Endothelial cell of umbilical vein (primary cell): ENCODE results near the gene CCSER2. TPM values are rescaled to one million over a fixed set of nuclear protein-coding genes. Genes with fewer than 3 reads are reported as not detected.
"Not testable (repeated sequence)": the region's sequence is repeated elsewhere in the genome, so short reads cannot be mapped to it uniquely, and the experiment has no call there.

ENCODE experiments used
- BruUV-seq: library from RNA; stranded (reverse); fragments of 400-500 nt; replicated peaks from 2 replicates; lab custom pipeline; 2021; lab: Mats Ljungman, UMichigan
- CTCF ChIA-PET: fragments of 300-600, 350-600 bp; sonication (Branson Sonifier 250); formaldehyde crosslinking; loops from one replicate; lab custom pipeline; 2021; ENCODE audit warnings: antibody characterized with exemption, inconsistent platforms; lab: Charles Lee
- POLR2A ChIA-PET: fragments of 300-600, 350-600 bp; sonication (Branson Sonifier 250); formaldehyde crosslinking; loops from one replicate; lab custom pipeline; 2021; ENCODE audit warnings: antibody characterized with exemption, inconsistent platforms; lab: Charles Lee
- DNase-seq: peaks from one replicate; pipeline ENCODE4 v3.0.0-alpha.2; 2011; ENCODE audit warnings: low read depth, low spot score
- FAIRE-seq: peaks from 2 replicates; lab custom pipeline; 2011; peaks lifted over from hg19 to GRCh38; lab: Jason Lieb, UNC
- H2AFZ ChIP-seq: 2 replicates; pipeline ENCODE4 v1.6.0; 2012; ENCODE audit warnings: low read depth, low read length, control low read depth, inconsistent platforms
- H3K27ac ChIP-seq: 2 replicates; pipeline ENCODE4 v1.5.1; 2011; ENCODE audit warnings: low read depth, mild to moderate bottlenecking, control low read depth, low read length, moderate library complexity; ENCODE audit not compliant: insufficient read depth
- H3K27me3 ChIP-seq, 2 experiments: 2 replicates each; pipeline versions ENCODE4 v1.6.0 to v1.6.1; 2011; ENCODE audit warnings: low read length in 2 of 2, mixed read lengths in 1 of 2; ENCODE audit not compliant: control insufficient read depth in 2 of 2, insufficient read depth in 2 of 2
- H3K36me3 ChIP-seq, 2 experiments: 2 replicates in 1 of 2; 3 replicates in 1 of 2; pipeline ENCODE4 v1.5.1; 2011; ENCODE audit warnings: low read length in 2 of 2, mild to moderate bottlenecking in 1 of 2, moderate library complexity in 1 of 2; ENCODE audit not compliant: control insufficient read depth in 2 of 2, insufficient read depth in 2 of 2; ENCODE audit errors: extremely low read depth in 1 of 2
- H3K4me1 ChIP-seq: 3 replicates; pipeline ENCODE4 v1.5.1; 2011; ENCODE audit warnings: mild to moderate bottlenecking, low read length; ENCODE audit not compliant: control insufficient read depth, insufficient read depth; ENCODE audit errors: extremely low read depth
- H3K4me2 ChIP-seq: 2 replicates; pipeline ENCODE4 v1.6.1; 2011; ENCODE audit warnings: low read length, control low read depth, mixed read lengths; ENCODE audit not compliant: insufficient read depth
- H3K4me3 ChIP-seq, 3 experiments: fragments of 200-600 bp in 1 of 3; sonication (generic), shearing (Covaris generic) in 1 of 3; replicated peaks in 1 of 3; 2 replicates each; pipeline ENCODE4 v1.5.1; 2011 to 2016; ENCODE audit warnings: control low read depth in 3 of 3, low read length in 3 of 3, mild to moderate bottlenecking in 2 of 3, inconsistent platforms in 1 of 3, low read depth in 1 of 3, moderate library complexity in 1 of 3; ENCODE audit not compliant: insufficient read depth in 1 of 3
- H3K79me2 ChIP-seq: 2 replicates; pipeline ENCODE4 v1.6.0; 2012; ENCODE audit warnings: low read length, inconsistent platforms; ENCODE audit not compliant: control insufficient read depth, insufficient read depth
- H3K9ac ChIP-seq: replicated peaks from 2 replicates; pipeline ENCODE3; 2011; ENCODE audit warnings: low read length, control low read depth; ENCODE audit not compliant: insufficient read depth; ENCODE audit errors: extremely low read depth
- H3K9me1 ChIP-seq: replicated peaks from 3 replicates; pipeline ENCODE4 v1.6.0; 2011; ENCODE audit warnings: mild to moderate bottlenecking, low read length; ENCODE audit not compliant: control insufficient read depth, insufficient read depth; ENCODE audit errors: extremely low read depth
- H3K9me3 ChIP-seq: replicated peaks from 2 replicates; pipeline ENCODE4 v1.5.1; 2012; ENCODE audit warnings: low read length, inconsistent platforms; ENCODE audit not compliant: control insufficient read depth, insufficient read depth
- H4K20me1 ChIP-seq: replicated peaks from 2 replicates; pipeline ENCODE3; 2011; ENCODE audit warnings: mild to moderate bottlenecking, low read length; ENCODE audit not compliant: control insufficient read depth, insufficient read depth; ENCODE audit errors: extremely low read depth
- EZH2 ChIP-seq: IDR thresholded peaks from 2 replicates; pipeline ENCODE4 v1.6.1; 2012; ENCODE audit warnings: borderline replicate concordance, low read depth, mild to moderate bottlenecking, moderate library complexity, low read length, inconsistent platforms; ENCODE audit not compliant: severe bottlenecking
- GATA2 ChIP-seq: IDR thresholded peaks from 2 replicates; pipeline ENCODE4 v1.7.0; 2011; ENCODE audit warnings: low read depth, mild to moderate bottlenecking, moderate library complexity, mixed read lengths, low read length; ENCODE audit not compliant: insufficient read length, insufficient read depth
- JUN ChIP-seq: IDR thresholded peaks from 2 replicates; pipeline ENCODE4 v1.6.1; 2011; ENCODE audit warnings: borderline replicate concordance, low read depth; ENCODE audit not compliant: insufficient read length, insufficient read depth
- MAX ChIP-seq: IDR thresholded peaks from 2 replicates; pipeline ENCODE4 v1.6.1; 2011; ENCODE audit not compliant: insufficient read depth, insufficient read length
- MYC ChIP-seq: IDR thresholded peaks from one replicate; pipeline ENCODE4 v1.6.1; 2011; ENCODE audit warnings: mild to moderate bottlenecking, low read depth, low read length
- dilution Hi-C: fragments of 300-500 bp; cut with MboI; formaldehyde crosslinking; loops from one replicate; pipeline ENCODE4 v1.15.0; 2019; ENCODE audit warnings: low sequenced_read_pairs; ENCODE audit not compliant: extremely low pct_ligation_motif_present
- intact Hi-C: fragments of 100-400 bp; cut with micrococcal nuclease; formaldehyde crosslinking; loops from one replicate; pipeline ENCODE4 v1.10.0; 2022
- polyA plus RNA-seq, 4 experiments: library from polyadenylated mRNA; depleted of rRNA in 3 of 4; stranded (reverse) in 3 of 4; unstranded in 1 of 4; fragments of >200 nt; gene quantifications; 2 replicates each; pipeline versions ENCODE4 v1.2.1 to v1.2.3, GENCODE V29; 2011 to 2012; ENCODE audit warnings: missing spikeins in 1 of 4
- total RNA-seq: library from RNA; stranded (reverse); gene quantifications from 2 replicates; pipeline ENCODE4 v1.2.3, GENCODE V29; 2021

The CCSER2 gene
- total and polyA plus RNA-seq, 2 donors (not counting 3 experiments of a cell fraction or from before 2014, with no cell fraction given), result 14.5 to 49.3 TPM

GRCh38 chr10:84525120-84525806 lies 196.9 kb downstream of the CCSER2 start:
- H3K27me3 ChIP-seq, result no peaks in the 10 kb centered on the region
- no peaks in the 10 kb centered on the region for H3K9me3 ChIP-seq
- no peaks in the 10 kb centered on the region for H3K9me1 ChIP-seq
- H3K36me3 ChIP-seq, result no peaks in the 10 kb centered on the region
- no peaks in the 10 kb centered on the region for H3K79me2 ChIP-seq
- no peak overlapping the region for H3K4me3 ChIP-seq
- dilution Hi-C loops, result no loop called here
- H3K27ac ChIP-seq, result peak overlapping the region; percentile 65
- H4K20me1 ChIP-seq, result no peaks in the 10 kb centered on the region
- TSS peak; percentile 33 for BruUV-seq
- H3K4me1 ChIP-seq, result peaks cover 12% of the 10 kb centered on the region
- no peak overlapping the region for H3K4me2 ChIP-seq
- ChIA-PET CTCF (interaction anchor here (0.9 to 2.3 kb wide), 6 partner anchors 18 to 260 kb away, joined by 3 to 11 read pairs (median 4); no protein-coding TSS in a partner anchor), POLR2A (interaction anchor here (0.5 kb wide), 1 partner anchor 163 kb away, joined by 3 read pairs; no protein-coding TSS in a partner anchor)
- H2AFZ ChIP-seq, result no peak overlapping the region
- H3K9ac ChIP-seq, result no peak overlapping the region
- DNase-seq (peak; percentile 97), FAIRE-seq (no peak)
- TF ChIP-seq MYC (no peak), EZH2 (no peak), MAX (peak; percentile 65), GATA2 (peak; percentile 35), JUN (no peak)
- intact Hi-C loops, result loop anchor here (5.0 kb wide), 1 partner anchor 1808 kb away; no protein-coding TSS in a partner anchor

DNA sequence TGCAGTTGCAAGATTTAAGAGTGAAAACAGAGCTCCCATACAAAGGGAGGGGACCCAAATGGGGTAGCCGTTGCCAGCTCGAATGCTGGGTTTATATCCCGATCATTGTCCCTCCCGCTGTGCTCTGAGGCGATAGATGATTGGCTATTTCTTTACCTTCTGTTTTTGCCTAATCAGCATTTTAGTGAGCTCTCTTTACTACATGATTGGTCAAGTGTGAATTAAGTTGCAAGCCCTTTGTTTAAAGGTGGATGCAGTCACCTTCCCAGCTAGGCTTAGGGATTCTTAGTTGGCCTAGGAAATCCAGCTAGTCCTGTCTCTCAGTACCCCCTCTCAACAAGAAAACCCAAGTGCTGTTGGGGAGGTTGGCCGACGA lies 197.4 kb downstream of the CCSER2 start:
- H3K79me2 ChIP-seq, BruUV-seq, H3K9me1 ChIP-seq, H3K36me3 ChIP-seq, H3K27me3 ChIP-seq, H3K9ac ChIP-seq, dilution Hi-C loops, DNase-seq, H4K20me1 ChIP-seq, H3K4me3 ChIP-seq, H3K4me2 ChIP-seq, H3K9me3 ChIP-seq, H2AFZ ChIP-seq: not testable (repeated sequence)
- intact Hi-C loops, result loop anchor here (5.0 kb wide), 1 partner anchor 1808 kb away; no protein-coding TSS in a partner anchor
- Histone ChIP-seq H3K27ac (peak overlapping the region; percentile 65), H3K4me1 (peaks cover 12% of the 10 kb centered on the region)
- ChIA-PET CTCF (interaction anchor here (0.9 to 1.9 kb wide), 4 partner anchors 18 to 173 kb away, joined by 3 to 5 read pairs (median 4); no protein-coding TSS in a partner anchor), POLR2A (interaction anchor here (0.5 kb wide), 1 partner anchor 163 kb away, joined by 3 read pairs; no protein-coding TSS in a partner anchor)
- FAIRE-seq, result peak; percentile 15

GRCh38 chr10:84527386-84527785 lies 199.0 kb downstream of the CCSER2 start:
- H3K27me3 ChIP-seq, H3K9ac ChIP-seq, dilution Hi-C loops, H3K27ac ChIP-seq, H3K4me3 ChIP-seq, H3K36me3 ChIP-seq, FAIRE-seq, H3K9me1 ChIP-seq, DNase-seq, CTCF ChIA-PET, BruUV-seq, H4K20me1 ChIP-seq, H3K79me2 ChIP-seq, H3K4me2 ChIP-seq, H3K9me3 ChIP-seq, POLR2A ChIA-PET, H2AFZ ChIP-seq: not testable (repeated sequence)
- intact Hi-C loops, result loop anchor here (5.0 kb wide), 1 partner anchor 1810 kb away; no protein-coding TSS in a partner anchor
- H3K4me1 ChIP-seq, result peaks cover 12% of the 10 kb centered on the region
